Kidney (tissue), 14 donors: ENCODE measurements around the gene MAN1A2. TPM values are rescaled to one million over a fixed set of nuclear protein-coding genes. Genes with fewer than 3 reads are reported as not detected.

Experiments
- DNase-seq, 5 donors: peaks; one replicate each; pipeline ENCODE4 v3.0.0-alpha.2; 2013 to 2020
- FAIRE-seq: peaks from 2 replicates; lab custom pipeline; 2012; peaks lifted over from hg19 to GRCh38; lab: Jason Lieb, UNC
- H3K27ac ChIP-seq, 2 donors: one replicate each; pipeline ENCODE4 v1.7.0; 2013; ENCODE audit warnings: low read depth in 2 of 2, low read length in 2 of 2, inconsistent platforms in 1 of 2
- H3K27me3 ChIP-seq: one replicate; pipeline ENCODE4 v1.7.1; 2013; ENCODE audit warnings: low read length, inconsistent platforms; ENCODE audit not compliant: control insufficient read depth, insufficient read depth
- H3K36me3 ChIP-seq, 3 donors: one replicate each; pipeline versions ENCODE4 v1.7.0 to v1.7.1; 2013; ENCODE audit warnings: low read length in 3 of 3, control low read depth in 1 of 3, inconsistent platforms in 1 of 3; ENCODE audit not compliant: insufficient read depth in 3 of 3, control insufficient read depth in 2 of 3
- H3K4me1 ChIP-seq, 3 donors: one replicate each; pipeline versions ENCODE4 v1.7.0 to v1.7.1; 2013; ENCODE audit warnings: low read length in 3 of 3, inconsistent platforms in 1 of 3, low read depth in 1 of 3; ENCODE audit not compliant: control insufficient read depth in 2 of 3, insufficient read depth in 2 of 3
- H3K4me3 ChIP-seq, 3 donors: one replicate each; pipeline versions ENCODE4 v1.7.0 to v1.8.1; 2013; ENCODE audit warnings: low read length in 3 of 3, control low read depth in 1 of 3, inconsistent platforms in 1 of 3
- H3K9ac ChIP-seq, 3 donors: one replicate each; pipeline versions ENCODE4 v1.7.0 to v1.7.1; 2013; ENCODE audit warnings: low read length in 3 of 3, control low read depth in 1 of 3, inconsistent platforms in 1 of 3
- H3K9me3 ChIP-seq, 3 donors: one replicate each; pipeline versions ENCODE4 v1.7.0 to v1.7.1; 2013; ENCODE audit warnings: low read length in 3 of 3, control low read depth in 1 of 3, inconsistent platforms in 1 of 3; ENCODE audit not compliant: control insufficient read depth in 2 of 3, insufficient read depth in 1 of 3
- intact Hi-C: fragments of 100-400 bp; cut with DNase I; formaldehyde crosslinking; loops from one replicate; pipeline ENCODE4 v1.11.1; 2022
- polyA plus RNA-seq: library from polyadenylated mRNA; stranded (reverse); fragments of 350-450 nt; fragmentation: Illumina TruSeq; extraction: RNeasy Lipid Tissue Mini Kit (QIAGEN cat#74804); gene quantifications from one replicate; pipeline ENCODE4 v1.2.3, GENCODE V29; 2014; ENCODE audit warnings: low read depth, low replicate concordance; ENCODE audit not compliant: insufficient read depth
- total RNA-seq: library from RNA; stranded (reverse); fragmentation: NEBNext Ultra II Directional; extraction: Animal tissue kit (Norgen Biotek cat#: 25700); gene quantifications from one replicate; pipeline ENCODE4 v1.2.1, GENCODE V29; 2021
- TF ChIP-seq, protein P1 (sequence below): IDR thresholded peaks from 3 replicates; pipeline ENCODE4 v1.5.1; 2012; ENCODE audit warnings: mild to moderate bottlenecking, moderate library complexity, borderline replicate concordance; ENCODE audit not compliant: insufficient read depth; ENCODE audit errors: extremely low read depth
- donor health status: control.
- donor health status: control.
- donor health status: control.
- donor health status: control.
- donor health status: control.
- donor health status: DM: yes; HTN: yes; CAD: no.
- donor health status: Normal renal cell carcinoma (clear cell type).

MAN1A2 gene
- total and polyA plus RNA-seq, 2 donors from 2014 or later, result 8.0 to 54.4 TPM

DNA sequence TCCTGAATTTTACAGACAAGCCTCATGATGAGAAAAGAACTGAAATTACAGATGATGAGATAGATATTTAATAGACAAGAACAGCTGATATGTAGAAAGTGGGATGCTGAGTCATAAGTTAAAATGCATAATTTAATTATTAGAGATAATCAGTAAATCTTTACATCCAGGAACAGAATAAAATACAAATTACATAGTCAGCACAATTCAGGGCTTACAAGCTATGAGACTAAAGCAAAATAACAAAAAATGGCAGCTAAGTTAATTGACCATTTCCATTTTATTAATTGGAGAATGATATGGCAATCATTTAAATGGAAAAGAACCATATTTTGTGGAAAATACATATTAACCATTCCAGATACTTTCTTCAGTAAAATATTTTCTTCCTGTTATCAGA, 40.2 kb upstream of the MAN1A2 start:
- H3K27me3 ChIP-seq, result no peaks in the 10 kb centered on the region
- H3K4me1 ChIP-seq, result no peaks in the 10 kb centered on the region
- no peak overlapping the region for H3K4me3 ChIP-seq
- H3K9me3 ChIP-seq, result no peaks in the 10 kb centered on the region
- TF ChIP-seq, protein P1, sequence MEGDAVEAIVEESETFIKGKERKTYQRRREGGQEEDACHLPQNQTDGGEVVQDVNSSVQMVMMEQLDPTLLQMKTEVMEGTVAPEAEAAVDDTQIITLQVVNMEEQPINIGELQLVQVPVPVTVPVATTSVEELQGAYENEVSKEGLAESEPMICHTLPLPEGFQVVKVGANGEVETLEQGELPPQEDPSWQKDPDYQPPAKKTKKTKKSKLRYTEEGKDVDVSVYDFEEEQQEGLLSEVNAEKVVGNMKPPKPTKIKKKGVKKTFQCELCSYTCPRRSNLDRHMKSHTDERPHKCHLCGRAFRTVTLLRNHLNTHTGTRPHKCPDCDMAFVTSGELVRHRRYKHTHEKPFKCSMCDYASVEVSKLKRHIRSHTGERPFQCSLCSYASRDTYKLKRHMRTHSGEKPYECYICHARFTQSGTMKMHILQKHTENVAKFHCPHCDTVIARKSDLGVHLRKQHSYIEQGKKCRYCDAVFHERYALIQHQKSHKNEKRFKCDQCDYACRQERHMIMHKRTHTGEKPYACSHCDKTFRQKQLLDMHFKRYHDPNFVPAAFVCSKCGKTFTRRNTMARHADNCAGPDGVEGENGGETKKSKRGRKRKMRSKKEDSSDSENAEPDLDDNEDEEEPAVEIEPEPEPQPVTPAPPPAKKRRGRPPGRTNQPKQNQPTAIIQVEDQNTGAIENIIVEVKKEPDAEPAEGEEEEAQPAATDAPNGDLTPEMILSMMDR, result no peak
- DNase-seq, result no peak
- FAIRE-seq, result no peak
- no peak overlapping the region for H3K9ac ChIP-seq
- intact Hi-C loops, result no loop called here
- no peaks in the 10 kb centered on the region for H3K36me3 ChIP-seq
- no peak overlapping the region for H3K27ac ChIP-seq

DNA sequence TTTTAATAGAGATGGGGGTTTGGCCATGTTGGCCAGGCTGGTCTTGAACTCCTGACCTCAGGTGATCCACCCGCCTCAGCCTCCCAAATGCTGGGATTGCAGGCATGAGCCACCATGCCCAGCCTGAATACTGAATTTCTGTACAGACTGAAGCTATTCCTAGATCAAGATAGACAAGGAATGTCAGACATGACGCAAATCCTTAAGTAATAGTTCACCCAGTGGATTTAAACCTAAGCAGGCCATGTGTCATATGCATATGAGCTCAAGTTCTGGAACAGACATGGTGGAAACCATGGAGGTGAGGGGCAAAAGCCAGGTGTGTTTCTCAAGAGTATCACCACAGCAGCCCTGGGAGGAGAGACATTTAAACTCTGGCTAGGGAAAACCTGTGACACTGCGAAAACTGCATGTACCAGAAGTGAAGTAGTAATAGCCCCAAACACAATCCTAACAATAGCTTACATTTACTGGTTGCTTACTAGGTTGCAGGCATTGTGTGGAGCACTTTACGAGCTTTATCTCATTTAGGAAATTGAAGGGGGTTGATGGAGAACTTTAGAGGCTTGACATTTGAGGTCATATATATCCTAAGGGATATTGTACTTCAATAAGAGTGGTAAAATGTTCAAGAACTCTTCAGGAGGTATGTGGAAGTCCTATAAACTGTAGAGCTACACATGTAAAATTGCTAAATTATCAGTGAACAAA, 31.7 kb upstream of the MAN1A2 start:
- TF ChIP-seq, protein P1, result no peak
- Histone ChIP-seq H3K4me3 (no peak overlapping the region), H3K36me3 (no peaks in the 10 kb centered on the region), H3K9ac (no peak overlapping the region), H3K4me1 (peaks cover 0 to 8% (median 5%) of the 10 kb centered on the region in 3 donors), H3K27ac (peak overlapping the region in 1 of 2 donors; percentile 24), H3K27me3 (no peaks in the 10 kb centered on the region), H3K9me3 (no peaks in the 10 kb centered on the region)
- no peak for FAIRE-seq
- intact Hi-C loops, result no loop called here
- no peak for DNase-seq

DNA sequence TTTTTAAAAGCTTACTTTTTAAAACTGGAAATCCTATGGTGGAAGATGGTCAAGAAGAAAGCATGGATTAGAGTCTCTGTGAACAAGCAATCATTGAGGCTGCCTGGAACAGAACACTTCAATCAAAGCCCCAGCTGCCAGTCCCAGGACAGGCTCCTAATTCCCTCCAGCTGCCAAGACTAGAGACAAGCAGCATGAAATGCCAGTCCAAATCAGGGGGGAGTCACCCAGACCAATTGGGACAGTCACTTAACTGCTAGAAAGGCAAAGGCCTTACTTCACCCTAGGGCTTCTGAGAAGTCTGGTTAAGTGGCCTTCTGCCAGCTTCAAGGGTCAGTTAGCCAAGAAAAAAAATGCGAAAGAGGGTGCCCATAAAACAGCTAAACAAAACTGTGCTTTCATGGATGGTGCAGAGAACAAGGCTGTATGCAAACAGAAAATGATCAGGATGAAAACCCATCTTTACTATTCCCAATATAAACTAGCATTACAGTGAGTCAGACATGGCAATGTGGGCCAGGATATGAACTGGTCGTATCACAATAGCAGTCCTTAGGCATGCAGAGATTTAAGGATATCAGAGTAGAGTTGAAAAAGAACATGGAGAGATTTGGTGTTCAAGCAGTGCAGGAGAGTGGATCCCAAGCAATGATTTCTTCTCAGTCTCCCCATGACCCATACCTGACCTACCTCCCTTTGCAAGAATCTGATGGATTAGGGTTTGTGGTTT, 31.0 kb upstream of the MAN1A2 start:
- no peak for FAIRE-seq
- peaks cover 0 to 8% (median 7%) of the 10 kb centered on the region in 3 donors for H3K4me1 ChIP-seq
- intact Hi-C loops, result no loop called here

More for the DNA sequence above, 31.0 kb upstream of the MAN1A2 start:
- TF ChIP-seq, protein P1, result no peak
- H3K27ac ChIP-seq, result peak overlapping the region in 1 of 2 donors; percentile 24
- no peaks in the 10 kb centered on the region for H3K36me3 ChIP-seq
- no peaks in the 10 kb centered on the region for H3K27me3 ChIP-seq
- no peak for DNase-seq
- no peak overlapping the region for H3K9ac ChIP-seq
- H3K9me3 ChIP-seq, result no peaks in the 10 kb centered on the region
- H3K4me3 ChIP-seq, result no peak overlapping the region
